ENCODE measurements around the gene ATF6.

Gene ATF6

GRCh38 chr1:161982917-161983316 lies 216.8 kb downstream of the ATF6 start:
- no peak for DNase-seq
- TF ChIP-seq, protein P1, sequence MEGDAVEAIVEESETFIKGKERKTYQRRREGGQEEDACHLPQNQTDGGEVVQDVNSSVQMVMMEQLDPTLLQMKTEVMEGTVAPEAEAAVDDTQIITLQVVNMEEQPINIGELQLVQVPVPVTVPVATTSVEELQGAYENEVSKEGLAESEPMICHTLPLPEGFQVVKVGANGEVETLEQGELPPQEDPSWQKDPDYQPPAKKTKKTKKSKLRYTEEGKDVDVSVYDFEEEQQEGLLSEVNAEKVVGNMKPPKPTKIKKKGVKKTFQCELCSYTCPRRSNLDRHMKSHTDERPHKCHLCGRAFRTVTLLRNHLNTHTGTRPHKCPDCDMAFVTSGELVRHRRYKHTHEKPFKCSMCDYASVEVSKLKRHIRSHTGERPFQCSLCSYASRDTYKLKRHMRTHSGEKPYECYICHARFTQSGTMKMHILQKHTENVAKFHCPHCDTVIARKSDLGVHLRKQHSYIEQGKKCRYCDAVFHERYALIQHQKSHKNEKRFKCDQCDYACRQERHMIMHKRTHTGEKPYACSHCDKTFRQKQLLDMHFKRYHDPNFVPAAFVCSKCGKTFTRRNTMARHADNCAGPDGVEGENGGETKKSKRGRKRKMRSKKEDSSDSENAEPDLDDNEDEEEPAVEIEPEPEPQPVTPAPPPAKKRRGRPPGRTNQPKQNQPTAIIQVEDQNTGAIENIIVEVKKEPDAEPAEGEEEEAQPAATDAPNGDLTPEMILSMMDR (IDR thresholded peaks at IDR 0.05; ENCODE audit: low read depth, low read length) = no peak
- Histone ChIP-seq H3K27ac (no peak overlapping the region), H3K4me3 (ENCODE audit: low read depth, low read length) (no peak overlapping the region), H3K9me3 (ENCODE audit: severe bottlenecking) (peaks cover 28% of the 10 kb centered on the region), H3K27me3 (ENCODE audit: insufficient read depth, low read depth, severe bottlenecking) (peaks cover 98% of the 10 kb centered on the region), H3K36me3 (no peaks in the 10 kb centered on the region)

DNA sequence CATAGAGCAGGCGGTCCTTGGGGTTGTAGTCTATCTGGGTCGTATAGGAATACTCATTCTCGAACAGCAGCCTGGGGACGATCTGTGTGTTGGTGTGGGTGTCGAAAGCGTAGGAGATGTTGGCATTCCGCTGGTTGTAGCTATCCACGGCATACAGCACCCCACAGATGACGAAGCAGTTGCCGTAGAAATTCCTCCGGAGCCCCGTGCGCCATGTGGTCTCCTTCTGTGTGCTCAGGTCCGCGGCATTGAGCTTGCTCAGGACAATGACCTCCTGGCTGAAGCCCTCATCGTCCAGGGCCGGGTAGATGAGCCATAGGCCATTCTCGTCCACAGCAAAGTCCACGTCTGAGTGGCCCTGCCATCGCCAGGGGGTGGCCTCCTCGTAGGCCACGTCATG lies 217.6 kb downstream of the ATF6 start:
- DNase-seq = no peak
- no peak overlapping the region for H3K4me3 ChIP-seq (ENCODE audit: low read depth, low read length)
- peaks cover 27% of the 10 kb centered on the region for H3K9me3 ChIP-seq (ENCODE audit: severe bottlenecking)
- peaks cover 96% of the 10 kb centered on the region for H3K27me3 ChIP-seq (ENCODE audit: insufficient read depth, low read depth, severe bottlenecking)
- H3K27ac ChIP-seq = no peak overlapping the region
- H3K36me3 ChIP-seq = no peaks in the 10 kb centered on the region
- TF ChIP-seq, protein P1 (IDR thresholded peaks at IDR 0.05; ENCODE audit: low read depth, low read length) = no peak

- Histone ChIP-seq H3K36me3 (no peaks in the 10 kb centered on the region), H3K27ac (no peak overlapping the region), H3K4me3 (ENCODE audit: low read depth, low read length) (no peak overlapping the region), H3K27me3 (ENCODE audit: insufficient read depth, low read depth, severe bottlenecking) (peaks cover 98% of the 10 kb centered on the region), H3K9me3 (ENCODE audit: severe bottlenecking) (peaks cover 26% of the 10 kb centered on the region)
- TF ChIP-seq, protein P1 (IDR thresholded peaks at IDR 0.05; ENCODE audit: low read depth, low read length) = no peak
- DNase-seq = no peak
Measured at GRCh38 chr1:161985301-161985822, 219.2 kb downstream of the ATF6 start.

DNA sequence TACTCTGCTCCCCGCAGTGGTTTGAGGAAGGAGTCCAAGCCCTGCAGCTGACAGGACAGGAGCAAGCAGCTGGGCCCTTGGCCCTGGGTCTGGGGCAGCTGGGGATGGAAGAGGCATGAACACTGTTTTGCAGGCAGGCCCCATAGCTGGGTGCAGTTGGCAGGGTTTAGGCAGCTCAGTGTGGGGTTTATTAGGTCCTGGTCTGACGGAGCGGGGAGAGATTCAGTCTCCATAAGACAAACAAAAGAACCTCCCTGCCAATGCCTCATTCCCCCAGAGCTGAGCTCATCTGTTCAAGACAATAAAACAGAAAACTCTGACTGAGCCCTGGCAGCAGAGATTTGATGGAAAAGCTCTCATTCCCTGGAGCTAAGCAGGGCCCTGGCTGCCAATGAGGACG lies 220.2 kb downstream of the ATF6 start:
- no peak for DNase-seq
- no peak overlapping the region for H3K27ac ChIP-seq
- peaks cover 98% of the 10 kb centered on the region for H3K27me3 ChIP-seq (ENCODE audit: insufficient read depth, low read depth, severe bottlenecking)
- no peak overlapping the region for H3K4me3 ChIP-seq (ENCODE audit: low read depth, low read length)
- peaks cover 28% of the 10 kb centered on the region for H3K9me3 ChIP-seq (ENCODE audit: severe bottlenecking)
- H3K36me3 ChIP-seq = no peaks in the 10 kb centered on the region
- TF ChIP-seq, protein P1 (IDR thresholded peaks at IDR 0.05; ENCODE audit: low read depth, low read length) = no peak

DNA sequence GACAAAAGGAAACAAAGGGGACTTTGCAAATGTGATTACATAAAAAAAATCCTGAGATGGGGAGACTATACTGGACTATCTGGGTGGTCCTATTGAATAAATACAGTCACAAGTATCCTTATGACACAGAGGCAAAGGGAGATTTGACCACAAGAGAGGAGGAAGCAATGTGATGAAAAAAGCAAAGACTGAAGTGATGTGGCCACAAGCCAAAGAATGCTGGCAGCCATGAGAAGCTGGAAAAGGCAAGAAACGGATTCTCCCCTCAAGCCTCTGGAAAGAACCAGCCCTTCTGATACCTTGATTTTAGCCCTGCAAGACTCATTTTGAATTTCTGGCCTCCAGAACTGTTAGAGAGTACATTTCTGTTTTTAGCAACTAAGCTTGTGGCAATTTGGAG lies 221.2 kb downstream of the ATF6 start:
- Histone ChIP-seq H3K27ac (no peak overlapping the region), H3K9me3 (ENCODE audit: severe bottlenecking) (peaks cover 35% of the 10 kb centered on the region), H3K4me3 (ENCODE audit: low read depth, low read length) (no peak overlapping the region), H3K27me3 (ENCODE audit: insufficient read depth, low read depth, severe bottlenecking) (peaks cover 98% of the 10 kb centered on the region), H3K36me3 (no peaks in the 10 kb centered on the region)
- TF ChIP-seq, protein P1 (IDR thresholded peaks at IDR 0.05; ENCODE audit: low read depth, low read length) = no peak
- DNase-seq = no peak

DNA sequence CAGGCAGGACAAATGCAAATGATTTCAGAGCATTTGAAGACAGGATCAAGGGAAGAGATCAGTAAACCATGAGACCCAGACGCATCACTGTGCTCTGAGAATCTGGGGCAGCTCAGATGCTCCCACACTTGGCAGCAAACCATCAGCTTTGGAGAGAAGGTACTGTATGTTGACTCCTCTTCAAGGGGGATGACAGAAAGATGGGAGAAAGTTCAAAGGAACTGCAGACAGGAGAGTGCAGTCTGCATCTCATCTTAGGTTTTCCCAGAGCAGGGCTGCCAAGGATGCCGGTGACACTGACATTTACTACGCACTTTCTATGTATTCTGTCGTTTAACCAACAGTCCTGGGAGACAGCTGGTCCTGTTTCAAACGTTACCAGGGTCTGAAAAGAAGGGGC lies 221.8 kb downstream of the ATF6 start:
- peaks cover 35% of the 10 kb centered on the region for H3K9me3 ChIP-seq (ENCODE audit: severe bottlenecking)
- TF ChIP-seq, protein P1 (IDR thresholded peaks at IDR 0.05; ENCODE audit: low read depth, low read length) = no peak
- no peak overlapping the region for H3K27ac ChIP-seq
- no peaks in the 10 kb centered on the region for H3K36me3 ChIP-seq
- no peak for DNase-seq
- peaks cover 98% of the 10 kb centered on the region for H3K27me3 ChIP-seq (ENCODE audit: insufficient read depth, low read depth, severe bottlenecking)
- no peak overlapping the region for H3K4me3 ChIP-seq (ENCODE audit: low read depth, low read length)
